PFSK-1 (cell line): ENCODE results near the gene RGS6.

ENCODE experiments used
- FOXP2 ChIP-seq: optimal IDR thresholded peaks from 2 replicates; pipeline ENCODE3; 2011; ENCODE audit warnings: borderline replicate concordance, control low read depth, inconsistent platforms; ENCODE audit not compliant: insufficient read depth; ENCODE audit errors: extremely low read length, extremely low read depth
- POLR2AphosphoS5 ChIP-seq: IDR thresholded peaks from 2 replicates; pipeline ENCODE4 v1.6.1; 2012; ENCODE audit warnings: low read depth, mild to moderate bottlenecking, control low read depth, low read length, moderate library complexity
- SIN3A ChIP-seq: IDR thresholded peaks from 2 replicates; pipeline ENCODE4 v1.6.1; 2012; ENCODE audit warnings: mild to moderate bottlenecking, low read length, moderate library complexity, borderline replicate concordance; ENCODE audit not compliant: insufficient read depth
- TAF1 ChIP-seq: IDR thresholded peaks from 2 replicates; pipeline ENCODE4 v1.6.1; 2012; ENCODE audit warnings: low read length, control low read depth, borderline replicate concordance; ENCODE audit not compliant: insufficient read depth
- TF ChIP-seq, protein P1 (sequence below), 2 experiments: IDR thresholded peaks; 2 replicates each; pipeline versions ENCODE4 v1.6.1 to v1.8.0; 2011 to 2012; ENCODE audit warnings: low read depth in 2 of 2, low read length in 2 of 2, control low read depth in 1 of 2, inconsistent platforms in 1 of 2, mild to moderate bottlenecking in 1 of 2, moderate library complexity in 1 of 2; ENCODE audit not compliant: insufficient read depth in 1 of 2

RGS6 gene

DNA sequence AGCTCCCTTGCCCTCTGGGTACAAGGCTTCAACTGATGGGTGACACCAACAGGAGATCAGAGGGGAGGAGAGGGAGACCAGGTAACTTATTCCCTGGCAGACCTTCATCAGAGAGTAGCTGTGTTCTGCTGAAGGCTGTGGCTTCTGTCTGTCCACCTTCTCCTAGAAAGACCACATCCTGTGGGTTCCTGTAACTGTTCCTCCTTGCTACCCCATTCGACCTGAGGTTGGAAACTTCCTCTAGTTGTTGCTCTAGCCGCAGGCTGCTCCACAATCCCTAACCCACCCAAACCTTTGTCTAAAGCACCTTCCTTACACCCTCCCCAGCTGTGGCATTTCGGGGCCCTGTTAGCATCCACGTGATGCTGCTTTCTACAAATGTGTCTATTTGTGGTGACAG lies 507.5 kb downstream of the RGS6 start:
- TF ChIP-seq SIN3A (no peak), TAF1 (no peak), FOXP2 (no peak), POLR2AphosphoS5 (no peak)
- TF ChIP-seq, protein P1, sequence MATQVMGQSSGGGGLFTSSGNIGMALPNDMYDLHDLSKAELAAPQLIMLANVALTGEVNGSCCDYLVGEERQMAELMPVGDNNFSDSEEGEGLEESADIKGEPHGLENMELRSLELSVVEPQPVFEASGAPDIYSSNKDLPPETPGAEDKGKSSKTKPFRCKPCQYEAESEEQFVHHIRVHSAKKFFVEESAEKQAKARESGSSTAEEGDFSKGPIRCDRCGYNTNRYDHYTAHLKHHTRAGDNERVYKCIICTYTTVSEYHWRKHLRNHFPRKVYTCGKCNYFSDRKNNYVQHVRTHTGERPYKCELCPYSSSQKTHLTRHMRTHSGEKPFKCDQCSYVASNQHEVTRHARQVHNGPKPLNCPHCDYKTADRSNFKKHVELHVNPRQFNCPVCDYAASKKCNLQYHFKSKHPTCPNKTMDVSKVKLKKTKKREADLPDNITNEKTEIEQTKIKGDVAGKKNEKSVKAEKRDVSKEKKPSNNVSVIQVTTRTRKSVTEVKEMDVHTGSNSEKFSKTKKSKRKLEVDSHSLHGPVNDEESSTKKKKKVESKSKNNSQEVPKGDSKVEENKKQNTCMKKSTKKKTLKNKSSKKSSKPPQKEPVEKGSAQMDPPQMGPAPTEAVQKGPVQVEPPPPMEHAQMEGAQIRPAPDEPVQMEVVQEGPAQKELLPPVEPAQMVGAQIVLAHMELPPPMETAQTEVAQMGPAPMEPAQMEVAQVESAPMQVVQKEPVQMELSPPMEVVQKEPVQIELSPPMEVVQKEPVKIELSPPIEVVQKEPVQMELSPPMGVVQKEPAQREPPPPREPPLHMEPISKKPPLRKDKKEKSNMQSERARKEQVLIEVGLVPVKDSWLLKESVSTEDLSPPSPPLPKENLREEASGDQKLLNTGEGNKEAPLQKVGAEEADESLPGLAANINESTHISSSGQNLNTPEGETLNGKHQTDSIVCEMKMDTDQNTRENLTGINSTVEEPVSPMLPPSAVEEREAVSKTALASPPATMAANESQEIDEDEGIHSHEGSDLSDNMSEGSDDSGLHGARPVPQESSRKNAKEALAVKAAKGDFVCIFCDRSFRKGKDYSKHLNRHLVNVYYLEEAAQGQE (IDR thresholded peaks at IDR 0.05; ENCODE audit: insufficient read depth in 1 of 2, low read depth in 2 of 2, low read length in 2 of 2): no peak

DNA sequence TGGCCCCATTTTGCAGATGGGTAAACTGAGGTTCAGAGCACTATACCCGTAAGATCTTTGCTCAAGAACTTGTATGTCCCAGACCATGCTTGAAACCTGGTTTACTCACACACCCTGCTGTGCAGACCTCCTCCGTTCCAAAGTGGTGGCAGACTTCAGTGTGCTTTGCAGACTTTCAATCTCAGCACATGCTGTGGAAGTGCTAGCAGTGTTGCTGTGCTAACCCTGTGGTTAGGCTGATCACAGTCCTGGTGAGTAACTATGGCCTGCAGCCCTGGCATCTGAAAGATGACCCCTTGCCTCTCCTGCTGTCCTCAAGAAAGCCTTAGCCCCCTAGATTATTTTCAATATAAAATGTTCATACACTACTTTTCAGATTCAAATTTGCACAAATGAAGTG lies 511.0 kb downstream of the RGS6 start:
- no peak for TF ChIP-seq SIN3A
- TF ChIP-seq, protein P1 (IDR thresholded peaks at IDR 0.05; ENCODE audit: insufficient read depth in 1 of 2, low read depth in 2 of 2, low read length in 2 of 2): no peak
- no peak for TF ChIP-seq POLR2AphosphoS5
- no peak for TF ChIP-seq TAF1
- TF ChIP-seq FOXP2: no peak

DNA sequence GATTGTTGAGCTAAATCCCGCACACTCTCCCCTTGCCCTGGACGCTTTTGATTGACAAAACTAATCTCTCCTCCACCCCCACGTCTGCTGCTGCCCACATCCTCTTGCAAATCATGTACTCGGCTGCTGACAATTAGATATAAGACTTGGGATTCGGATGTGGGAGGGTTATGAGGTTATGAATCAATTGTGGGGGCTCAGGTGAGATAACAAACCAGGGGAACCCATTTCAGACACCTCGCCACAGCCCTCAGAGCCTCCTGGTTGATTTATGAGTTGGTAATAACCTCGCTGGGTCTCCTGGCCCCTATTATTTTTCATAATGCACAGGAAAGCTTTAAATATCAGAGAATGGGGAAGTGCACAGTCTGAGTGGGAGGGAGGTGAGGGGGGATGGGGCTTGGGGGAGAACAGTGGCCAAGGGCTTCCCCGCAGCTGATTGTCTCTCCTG lies 511.8 kb downstream of the RGS6 start:
- no peak for TF ChIP-seq FOXP2
- no peak for TF ChIP-seq TAF1
- no peak for TF ChIP-seq SIN3A
- no peak for TF ChIP-seq POLR2AphosphoS5
- TF ChIP-seq, protein P1 (IDR thresholded peaks at IDR 0.05; ENCODE audit: insufficient read depth in 1 of 2, low read depth in 2 of 2, low read length in 2 of 2): no peak

DNA sequence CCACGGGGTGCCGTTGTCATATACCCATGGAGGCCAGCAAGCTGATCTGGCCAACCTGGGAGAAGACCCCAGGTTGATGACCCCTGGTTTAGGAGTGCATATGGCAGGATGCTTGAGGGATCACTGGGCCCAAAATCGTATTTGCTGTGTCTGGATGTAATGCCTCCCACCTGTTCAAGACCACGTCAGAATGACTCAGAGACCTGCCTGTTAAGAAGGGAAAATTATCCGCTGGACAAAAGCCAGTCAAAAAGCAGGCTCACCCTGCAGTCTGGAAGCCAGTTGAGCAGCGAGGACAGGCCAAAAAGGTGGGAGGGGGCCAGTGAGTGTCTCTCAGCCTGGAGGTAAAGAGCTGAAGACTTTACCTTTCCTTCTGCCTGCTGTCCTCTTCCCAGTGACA lies 512.5 kb downstream of the RGS6 start:
- TF ChIP-seq FOXP2: no peak
- TF ChIP-seq SIN3A: no peak
- TF ChIP-seq, protein P1 (IDR thresholded peaks at IDR 0.05; ENCODE audit: insufficient read depth in 1 of 2, low read depth in 2 of 2, low read length in 2 of 2): no peak
- TF ChIP-seq TAF1: no peak
- TF ChIP-seq POLR2AphosphoS5: no peak

DNA sequence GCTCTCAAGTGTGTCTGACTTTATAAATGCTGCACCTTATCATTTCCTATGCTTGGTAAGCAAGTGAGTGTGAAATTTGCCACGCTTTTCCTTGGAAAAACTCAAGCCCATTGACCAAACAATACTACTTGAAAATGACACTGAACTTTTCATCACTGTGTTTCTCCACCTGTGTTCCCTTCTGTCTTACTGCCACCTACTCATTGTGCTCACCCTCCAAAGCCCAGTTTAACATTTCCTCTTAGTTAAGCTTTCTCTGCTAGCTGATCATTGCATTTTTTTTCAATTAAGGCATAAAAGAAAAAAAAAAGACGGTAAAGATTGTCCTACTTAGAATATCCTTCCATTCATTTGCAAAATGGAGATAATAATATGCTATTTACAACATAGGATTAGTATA lies 516.0 kb downstream of the RGS6 start:
- TF ChIP-seq, protein P1 (IDR thresholded peaks at IDR 0.05; ENCODE audit: insufficient read depth in 1 of 2, low read depth in 2 of 2, low read length in 2 of 2): no peak
- TF ChIP-seq POLR2AphosphoS5: no peak
